Caco-2 (cell line): ENCODE measurements around the gene CNTRL. TPM values are rescaled to one million over a fixed set of nuclear protein-coding genes. Genes with fewer than 3 reads are reported as not detected.

Experiments used
- BruUV-seq: library from RNA; stranded (reverse); fragments of 400-500 nt; replicated peaks from 2 replicates; lab custom pipeline; 2021; lab: Mats Ljungman, UMichigan
- CTCF ChIA-PET: fragments of 300-600 bp; sonication (Branson Sonifier 250); formaldehyde crosslinking; loops from one replicate; lab custom pipeline; 2022; ENCODE audit warnings: antibody characterized with exemption; lab: Charles Lee
- POLR2A ChIA-PET: fragments of 300-600 bp; sonication (Branson Sonifier 250); formaldehyde crosslinking; loops from one replicate; lab custom pipeline; 2022; ENCODE audit warnings: antibody characterized with exemption; lab: Charles Lee
- DNase-seq, 2 experiments: peaks; one replicate each; pipeline versions ENCODE4 v3.0.0 to v3.0.0-alpha.2; 2020 to 2022
- H3K27me3 ChIP-seq: replicated peaks from 2 replicates; pipeline ENCODE4 v1.6.0; 2011; ENCODE audit warnings: low read length; ENCODE audit not compliant: control insufficient read depth, insufficient read depth
- H3K36me3 ChIP-seq: 2 replicates; pipeline ENCODE4 v1.5.1; 2011; ENCODE audit warnings: low read length; ENCODE audit not compliant: control insufficient read depth, insufficient read depth
- H3K4me1 ChIP-seq: fragments of 250-450 bp; sonication (Bioruptor Pico); 2 replicates; pipeline ENCODE4 v1.5.1; 2020; ENCODE audit warnings: mild to moderate bottlenecking
- H3K4me3 ChIP-seq: 2 replicates; pipeline ENCODE4 v1.5.1; 2011; ENCODE audit warnings: low read depth, mild to moderate bottlenecking, control low read depth, low read length
- H3K9me3 ChIP-seq: fragments of 250-450 bp; sonication (Bioruptor Pico); 2 replicates; pipeline ENCODE4 v1.5.1; 2020; ENCODE audit warnings: mild to moderate bottlenecking, moderate library complexity
- H3K27ac Mint-ChIP-seq: one replicate; pipeline ENCODE4 v1.8.0; 2022; ENCODE audit warnings: mixed read lengths; ENCODE audit not compliant: unreplicated experiment
- H3K27me3 Mint-ChIP-seq: one replicate; pipeline ENCODE4 v1.8.0; 2022; ENCODE audit warnings: mixed read lengths; ENCODE audit not compliant: insufficient read depth, unreplicated experiment
- H3K36me3 Mint-ChIP-seq: one replicate; pipeline ENCODE4 v1.8.0; 2022; ENCODE audit warnings: mild to moderate bottlenecking, mixed read lengths; ENCODE audit not compliant: insufficient read depth, unreplicated experiment
- H3K4me1 Mint-ChIP-seq: one replicate; pipeline ENCODE4 v1.8.0; 2022; ENCODE audit warnings: low read depth, mixed read lengths; ENCODE audit not compliant: unreplicated experiment
- H3K4me3 Mint-ChIP-seq: one replicate; pipeline ENCODE4 v1.8.0; 2022; ENCODE audit warnings: mild to moderate bottlenecking, moderate library complexity, mixed read lengths; ENCODE audit not compliant: unreplicated experiment
- H3K9me3 Mint-ChIP-seq: one replicate; pipeline ENCODE4 v1.8.0; 2022; ENCODE audit warnings: mixed read lengths; ENCODE audit not compliant: unreplicated experiment
- CTCF ChIP-seq, 2 experiments: fragments of 200-600 bp in 1 of 2; IDR thresholded peaks; 1 replicate in 1 of 2; 2 replicates in 1 of 2; pipeline versions ENCODE4 v1.5.1 to v1.8.0; 2011 to 2022; ENCODE audit warnings: antibody characterized with exemption in 1 of 2, control low read depth in 1 of 2, inconsistent platforms in 1 of 2, low read depth in 1 of 2, low read length in 1 of 2, mild to moderate bottlenecking in 1 of 2, moderate library complexity in 1 of 2; ENCODE audit not compliant: insufficient read depth in 1 of 2, severe bottlenecking in 1 of 2, unreplicated experiment in 1 of 2
- intact Hi-C: fragments of 100-400 bp; cut with micrococcal nuclease; formaldehyde crosslinking; loops from one replicate; pipeline ENCODE4 v1.10.0; 2022; ENCODE audit not compliant: unreplicated experiment
- total RNA-seq: library from RNA; stranded (reverse); gene quantifications from 2 replicates; pipeline ENCODE4 v1.2.3, GENCODE V29; 2022

The CNTRL gene
- total RNA-seq, 1 experiment from 2014 or later = 12.0 TPM

GRCh38 chr9:121189660-121190059, 114.9 kb downstream of the CNTRL start:
- ChIA-PET CTCF (no interaction called here), POLR2A (no interaction called here)
- H3K4me3 ChIP-seq = no peak overlapping the region
- no peaks in the 10 kb centered on the region for H3K27me3 ChIP-seq
- H3K9me3 Mint-ChIP-seq = no peaks in the 10 kb centered on the region
- H3K4me3 Mint-ChIP-seq = no peak overlapping the region
- BruUV-seq = no TSS peak
- H3K36me3 Mint-ChIP-seq = peaks cover 20% of the 10 kb centered on the region
- no peaks in the 10 kb centered on the region for H3K27me3 Mint-ChIP-seq
- H3K27ac Mint-ChIP-seq = no peak overlapping the region
- H3K36me3 ChIP-seq = 0 out of 2 replicates have a peak, but pooled peaks cover 1% of the 10 kb centered on the region
- no peak for TF ChIP-seq CTCF (IDR thresholded peaks at IDR 0.05; ENCODE audit: insufficient read depth in 1 of 2, low read depth in 1 of 2, low read length in 1 of 2, severe bottlenecking in 1 of 2, unreplicated experiment in 1 of 2)
- no peak for DNase-seq
- peaks cover 34% of the 10 kb centered on the region for H3K4me1 Mint-ChIP-seq
- no peaks in the 10 kb centered on the region; the same call in 1 of the 2 replicates for H3K9me3 ChIP-seq
- peaks cover 16% of the 10 kb centered on the region for H3K4me1 ChIP-seq
- intact Hi-C loops = no loop called here

GRCh38 chr9:121191235-121191634, 116.5 kb downstream of the CNTRL start:
- no peak overlapping the region for H3K27ac Mint-ChIP-seq
- Histone ChIP-seq H3K4me3 (no peak overlapping the region), H3K9me3 (no peaks in the 10 kb centered on the region; the same call in 1 of the 2 replicates), H3K36me3 (no peaks in the 10 kb centered on the region), H3K27me3 (no peaks in the 10 kb centered on the region), H3K4me1 (peaks cover 26% of the 10 kb centered on the region)
- peaks cover 18% of the 10 kb centered on the region for H3K36me3 Mint-ChIP-seq
- H3K4me1 Mint-ChIP-seq = peaks cover 33% of the 10 kb centered on the region
- ChIA-PET CTCF (no interaction called here), POLR2A (no interaction called here)
- H3K27me3 Mint-ChIP-seq = no peaks in the 10 kb centered on the region
- H3K4me3 Mint-ChIP-seq = no peak overlapping the region
- H3K9me3 Mint-ChIP-seq = no peaks in the 10 kb centered on the region
- no TSS peak for BruUV-seq
- intact Hi-C loops = no loop called here
- no peak for TF ChIP-seq CTCF (IDR thresholded peaks at IDR 0.05; ENCODE audit: insufficient read depth in 1 of 2, low read depth in 1 of 2, low read length in 1 of 2, severe bottlenecking in 1 of 2, unreplicated experiment in 1 of 2)
- no peak for DNase-seq

- BruUV-seq = no TSS peak
- Mint-ChIP-seq H3K36me3 (peaks cover 13% of the 10 kb centered on the region), H3K27me3 (no peaks in the 10 kb centered on the region), H3K9me3 (no peaks in the 10 kb centered on the region), H3K27ac (no peak overlapping the region), H3K4me1 (peaks cover 31% of the 10 kb centered on the region), H3K4me3 (no peak overlapping the region)
- DNase-seq = no peak
- Histone ChIP-seq H3K36me3 (no peaks in the 10 kb centered on the region), H3K4me3 (no peak overlapping the region), H3K9me3 (no peaks in the 10 kb centered on the region; the same call in 1 of the 2 replicates), H3K27me3 (no peaks in the 10 kb centered on the region), H3K4me1 (peaks cover 33% of the 10 kb centered on the region)
- TF ChIP-seq CTCF (IDR thresholded peaks at IDR 0.05; ENCODE audit: insufficient read depth in 1 of 2, low read depth in 1 of 2, low read length in 1 of 2, severe bottlenecking in 1 of 2, unreplicated experiment in 1 of 2) = no peak
- CTCF ChIA-PET = no interaction called here
- POLR2A ChIA-PET = interaction anchor here (0.6 kb wide), 1 partner anchor 193 kb away, joined by 6 read pairs; no protein-coding TSS in a partner anchor
- intact Hi-C loops = no loop called here
Measured at GRCh38 chr9:121192518-121192917, 117.8 kb downstream of the CNTRL start.
